ENCODE results near the gene UBE2K.

UBE2K gene

DNA sequence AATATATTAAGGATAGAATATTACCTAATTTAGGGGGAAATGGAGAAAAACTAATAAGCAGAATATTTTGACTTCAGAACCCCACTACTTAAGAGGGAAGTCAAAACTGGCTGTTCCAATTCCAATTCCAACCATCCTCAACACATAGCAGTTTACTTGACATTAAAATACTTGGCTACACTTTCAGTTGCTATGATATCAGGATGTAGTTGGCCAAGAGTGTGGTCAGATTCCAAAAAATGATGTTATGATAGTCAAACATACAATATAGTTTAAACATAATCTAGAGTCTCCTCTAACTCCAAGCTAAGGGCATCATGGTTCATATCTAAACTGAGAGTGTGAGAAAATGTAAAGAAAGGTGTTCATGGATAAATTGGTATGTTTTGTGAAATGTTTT lies 42.7 kb upstream of the UBE2K start:
- TF ChIP-seq SIN3A (IDR thresholded peaks at IDR 0.05; ENCODE audit: borderline replicate concordance, insufficient read depth, low read length), result no peak
- TF ChIP-seq FOXP2 (optimal IDR thresholded peaks at IDR 0.05; ENCODE audit: borderline replicate concordance, extremely low read depth, extremely low read length, insufficient read depth), result no peak
- no peak for TF ChIP-seq TAF1 (IDR thresholded peaks at IDR 0.05; ENCODE audit: borderline replicate concordance, insufficient read depth, low read length)
- no peak for TF ChIP-seq POLR2AphosphoS5 (IDR thresholded peaks at IDR 0.05; ENCODE audit: low read depth, low read length)
- TF ChIP-seq, protein P1, sequence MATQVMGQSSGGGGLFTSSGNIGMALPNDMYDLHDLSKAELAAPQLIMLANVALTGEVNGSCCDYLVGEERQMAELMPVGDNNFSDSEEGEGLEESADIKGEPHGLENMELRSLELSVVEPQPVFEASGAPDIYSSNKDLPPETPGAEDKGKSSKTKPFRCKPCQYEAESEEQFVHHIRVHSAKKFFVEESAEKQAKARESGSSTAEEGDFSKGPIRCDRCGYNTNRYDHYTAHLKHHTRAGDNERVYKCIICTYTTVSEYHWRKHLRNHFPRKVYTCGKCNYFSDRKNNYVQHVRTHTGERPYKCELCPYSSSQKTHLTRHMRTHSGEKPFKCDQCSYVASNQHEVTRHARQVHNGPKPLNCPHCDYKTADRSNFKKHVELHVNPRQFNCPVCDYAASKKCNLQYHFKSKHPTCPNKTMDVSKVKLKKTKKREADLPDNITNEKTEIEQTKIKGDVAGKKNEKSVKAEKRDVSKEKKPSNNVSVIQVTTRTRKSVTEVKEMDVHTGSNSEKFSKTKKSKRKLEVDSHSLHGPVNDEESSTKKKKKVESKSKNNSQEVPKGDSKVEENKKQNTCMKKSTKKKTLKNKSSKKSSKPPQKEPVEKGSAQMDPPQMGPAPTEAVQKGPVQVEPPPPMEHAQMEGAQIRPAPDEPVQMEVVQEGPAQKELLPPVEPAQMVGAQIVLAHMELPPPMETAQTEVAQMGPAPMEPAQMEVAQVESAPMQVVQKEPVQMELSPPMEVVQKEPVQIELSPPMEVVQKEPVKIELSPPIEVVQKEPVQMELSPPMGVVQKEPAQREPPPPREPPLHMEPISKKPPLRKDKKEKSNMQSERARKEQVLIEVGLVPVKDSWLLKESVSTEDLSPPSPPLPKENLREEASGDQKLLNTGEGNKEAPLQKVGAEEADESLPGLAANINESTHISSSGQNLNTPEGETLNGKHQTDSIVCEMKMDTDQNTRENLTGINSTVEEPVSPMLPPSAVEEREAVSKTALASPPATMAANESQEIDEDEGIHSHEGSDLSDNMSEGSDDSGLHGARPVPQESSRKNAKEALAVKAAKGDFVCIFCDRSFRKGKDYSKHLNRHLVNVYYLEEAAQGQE (IDR thresholded peaks at IDR 0.05; ENCODE audit: insufficient read depth in 1 of 2, low read depth in 2 of 2, low read length in 2 of 2), result no peak

DNA sequence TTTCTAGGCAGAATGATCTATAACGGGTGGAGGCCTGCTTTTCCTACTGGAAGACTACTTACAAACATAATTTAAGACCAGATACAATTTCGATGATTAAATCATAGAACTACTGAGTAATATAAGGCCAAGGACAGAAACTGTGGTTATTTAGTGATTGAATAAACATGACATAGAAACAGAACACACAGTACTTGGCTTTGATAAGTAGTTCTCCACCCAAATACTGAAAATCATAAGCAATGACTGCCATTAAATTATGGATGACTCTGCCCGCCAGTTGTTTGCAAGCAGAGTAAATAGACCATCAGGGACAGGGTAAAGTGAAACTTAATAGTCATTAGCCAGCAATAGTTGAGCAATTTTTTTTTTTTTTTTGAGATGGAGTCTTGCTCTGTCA lies 42.1 kb upstream of the UBE2K start:
- TF ChIP-seq, protein P1 (IDR thresholded peaks at IDR 0.05; ENCODE audit: insufficient read depth in 1 of 2, low read depth in 2 of 2, low read length in 2 of 2), result no peak
- no peak for TF ChIP-seq TAF1 (IDR thresholded peaks at IDR 0.05; ENCODE audit: borderline replicate concordance, insufficient read depth, low read length)
- TF ChIP-seq POLR2AphosphoS5 (IDR thresholded peaks at IDR 0.05; ENCODE audit: low read depth, low read length), result no peak
- no peak for TF ChIP-seq SIN3A (IDR thresholded peaks at IDR 0.05; ENCODE audit: borderline replicate concordance, insufficient read depth, low read length)
- no peak for TF ChIP-seq FOXP2 (optimal IDR thresholded peaks at IDR 0.05; ENCODE audit: borderline replicate concordance, extremely low read depth, extremely low read length, insufficient read depth)

DNA sequence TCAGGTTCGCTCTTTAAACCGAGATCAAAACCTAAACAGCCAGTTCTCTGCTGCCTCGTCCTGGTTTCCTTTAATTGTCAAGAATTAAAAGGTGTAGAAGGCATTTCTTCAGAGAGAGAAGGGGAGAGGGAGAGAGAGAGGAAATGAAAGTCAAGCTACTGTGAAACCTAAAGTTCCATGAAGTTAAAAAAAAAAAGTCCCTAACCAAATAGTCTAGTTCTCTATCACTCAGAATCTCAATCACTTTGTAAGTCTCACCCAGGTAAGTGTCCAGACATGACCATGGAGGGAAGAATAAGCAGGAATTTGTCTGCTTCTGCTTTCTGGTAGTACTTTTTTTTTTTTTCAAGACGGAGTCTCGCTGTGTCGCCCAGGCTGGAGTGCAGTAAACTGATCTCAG lies 40.5 kb upstream of the UBE2K start:
- TF ChIP-seq POLR2AphosphoS5 (IDR thresholded peaks at IDR 0.05; ENCODE audit: low read depth, low read length), result no peak
- TF ChIP-seq TAF1 (IDR thresholded peaks at IDR 0.05; ENCODE audit: borderline replicate concordance, insufficient read depth, low read length), result no peak
- TF ChIP-seq, protein P1 (IDR thresholded peaks at IDR 0.05; ENCODE audit: insufficient read depth in 1 of 2, low read depth in 2 of 2, low read length in 2 of 2), result no peak
- TF ChIP-seq FOXP2 (optimal IDR thresholded peaks at IDR 0.05; ENCODE audit: borderline replicate concordance, extremely low read depth, extremely low read length, insufficient read depth), result no peak
- no peak for TF ChIP-seq SIN3A (IDR thresholded peaks at IDR 0.05; ENCODE audit: borderline replicate concordance, insufficient read depth, low read length)

DNA sequence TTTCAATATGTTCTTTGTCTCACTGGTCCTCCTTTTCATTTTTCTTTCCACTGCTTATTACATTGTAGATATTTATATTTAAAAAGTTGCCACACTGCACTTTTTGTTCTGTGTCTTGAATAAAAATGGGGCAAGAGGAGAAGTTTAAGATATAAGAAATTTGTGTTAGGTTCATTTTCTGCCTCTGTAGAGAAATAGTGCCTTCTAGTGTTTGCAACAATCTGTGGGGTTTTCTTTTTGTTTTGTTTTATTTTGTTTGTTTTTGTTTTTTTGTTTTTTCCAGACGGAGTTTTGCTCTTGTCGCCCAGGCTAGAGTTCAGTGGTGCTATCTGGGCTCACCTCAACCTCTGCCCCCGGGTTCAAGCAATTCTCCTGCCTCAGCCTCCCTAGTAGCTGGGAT lies 39.2 kb upstream of the UBE2K start:
- TF ChIP-seq POLR2AphosphoS5 (IDR thresholded peaks at IDR 0.05; ENCODE audit: low read depth, low read length), result no peak
- TF ChIP-seq FOXP2 (optimal IDR thresholded peaks at IDR 0.05; ENCODE audit: borderline replicate concordance, extremely low read depth, extremely low read length, insufficient read depth), result no peak
- TF ChIP-seq, protein P1 (IDR thresholded peaks at IDR 0.05; ENCODE audit: insufficient read depth in 1 of 2, low read depth in 2 of 2, low read length in 2 of 2), result no peak
- no peak for TF ChIP-seq SIN3A (IDR thresholded peaks at IDR 0.05; ENCODE audit: borderline replicate concordance, insufficient read depth, low read length)
- no peak for TF ChIP-seq TAF1 (IDR thresholded peaks at IDR 0.05; ENCODE audit: borderline replicate concordance, insufficient read depth, low read length)

DNA sequence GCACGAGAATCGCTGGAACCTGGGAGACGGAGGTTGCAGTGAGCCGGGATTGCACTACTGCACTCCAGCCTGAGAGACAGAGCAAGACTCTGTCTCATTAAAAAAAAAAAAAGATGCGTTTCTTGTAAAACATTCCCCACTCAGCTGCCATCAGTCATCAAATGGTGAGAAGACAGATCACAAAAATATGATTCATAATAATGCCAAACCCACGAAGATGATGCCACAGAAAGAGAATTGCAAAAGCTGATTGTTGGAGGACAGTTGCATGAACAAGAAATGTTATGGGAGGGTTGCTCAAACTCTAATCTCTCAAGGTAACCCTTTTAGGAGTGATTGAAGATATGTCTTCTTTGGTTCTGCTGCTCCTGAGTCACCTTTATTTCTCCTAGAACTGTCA lies 37.9 kb upstream of the UBE2K start:
- TF ChIP-seq POLR2AphosphoS5 (IDR thresholded peaks at IDR 0.05; ENCODE audit: low read depth, low read length) (no peak), FOXP2 (optimal IDR thresholded peaks at IDR 0.05; ENCODE audit: borderline replicate concordance, extremely low read depth, extremely low read length, insufficient read depth) (no peak), SIN3A (IDR thresholded peaks at IDR 0.05; ENCODE audit: borderline replicate concordance, insufficient read depth, low read length) (no peak)
- TF ChIP-seq, protein P1 (IDR thresholded peaks at IDR 0.05; ENCODE audit: insufficient read depth in 1 of 2, low read depth in 2 of 2, low read length in 2 of 2), result no peak

All from PFSK-1 (cell line).